Measurements from ENCODE around the gene CDH23.

CDH23 gene

GRCh38 chr10:71483135-71483534 lies 86.4 kb downstream of the CDH23 start:
- no peaks in the 10 kb centered on the region for H3K36me3 ChIP-seq (ENCODE audit: control insufficient read depth, insufficient read depth, low read length)
- no peak overlapping the region for H3K4me3 ChIP-seq (replicated peaks; ENCODE audit: low read depth, low read length)
- H3K27me3 ChIP-seq (replicated peaks; ENCODE audit: control insufficient read depth, insufficient read depth, low read length), result peaks cover 5% of the 10 kb centered on the region
- DNase-seq (ENCODE audit: extremely low read depth, insufficient read length), result no peak
- no peak for TF ChIP-seq CTCF (IDR thresholded peaks at IDR 0.05; ENCODE audit: insufficient read depth, low read length, poor library complexity, severe bottlenecking)

GRCh38 chr10:71483885-71484751 lies 87.4 kb downstream of the CDH23 start:
- H3K36me3 ChIP-seq (ENCODE audit: control insufficient read depth, insufficient read depth, low read length), result no peaks in the 10 kb centered on the region
- no peak for TF ChIP-seq CTCF (IDR thresholded peaks at IDR 0.05; ENCODE audit: insufficient read depth, low read length, poor library complexity, severe bottlenecking)
- DNase-seq (ENCODE audit: extremely low read depth, insufficient read length), result no peak
- no peak overlapping the region for H3K4me3 ChIP-seq (replicated peaks; ENCODE audit: low read depth, low read length)
- peaks cover 5% of the 10 kb centered on the region for H3K27me3 ChIP-seq (replicated peaks; ENCODE audit: control insufficient read depth, insufficient read depth, low read length)

DNA sequence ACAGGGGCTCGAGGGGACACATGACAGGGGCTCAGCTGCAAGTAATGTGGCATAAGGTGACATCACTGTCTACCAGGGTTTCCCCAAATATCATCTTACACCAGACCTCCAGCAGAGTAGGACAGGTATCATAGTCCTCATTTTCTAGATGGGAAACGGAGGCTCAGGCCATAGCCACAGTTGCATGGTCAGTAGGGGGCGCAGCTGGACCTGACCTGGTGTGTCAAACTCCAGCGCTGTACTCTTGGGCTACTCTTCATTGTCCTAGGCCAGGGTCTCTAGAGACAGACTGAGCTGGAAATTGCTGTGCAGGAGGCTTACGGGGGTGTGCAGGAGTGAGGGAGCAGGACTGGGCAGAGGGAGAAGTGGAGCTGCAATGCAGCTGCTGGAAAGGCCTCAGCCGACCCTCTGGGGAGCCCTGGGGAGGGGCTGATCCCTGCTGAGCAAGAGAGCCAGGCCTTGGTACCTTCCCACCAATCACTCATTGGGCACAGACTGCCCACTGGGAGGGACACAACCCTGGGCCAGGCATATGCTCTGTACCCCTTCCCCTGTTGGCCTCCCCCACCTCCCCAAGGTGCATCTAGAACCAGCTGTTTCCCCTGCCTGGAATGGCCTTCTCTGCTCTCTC lies 89.9 kb downstream of the CDH23 start:
- peak; percentile 80 for TF ChIP-seq CTCF (IDR thresholded peaks at IDR 0.05; ENCODE audit: insufficient read depth, low read length, poor library complexity, severe bottlenecking)
- no peaks in the 10 kb centered on the region; the same call in none of the 2 replicates for H3K27me3 ChIP-seq (replicated peaks; ENCODE audit: control insufficient read depth, insufficient read depth, low read length)
- no peaks in the 10 kb centered on the region for H3K36me3 ChIP-seq (ENCODE audit: control insufficient read depth, insufficient read depth, low read length)
- no peak overlapping the region for H3K4me3 ChIP-seq (replicated peaks; ENCODE audit: low read depth, low read length)
- no peak for DNase-seq (ENCODE audit: extremely low read depth, insufficient read length)

DNA sequence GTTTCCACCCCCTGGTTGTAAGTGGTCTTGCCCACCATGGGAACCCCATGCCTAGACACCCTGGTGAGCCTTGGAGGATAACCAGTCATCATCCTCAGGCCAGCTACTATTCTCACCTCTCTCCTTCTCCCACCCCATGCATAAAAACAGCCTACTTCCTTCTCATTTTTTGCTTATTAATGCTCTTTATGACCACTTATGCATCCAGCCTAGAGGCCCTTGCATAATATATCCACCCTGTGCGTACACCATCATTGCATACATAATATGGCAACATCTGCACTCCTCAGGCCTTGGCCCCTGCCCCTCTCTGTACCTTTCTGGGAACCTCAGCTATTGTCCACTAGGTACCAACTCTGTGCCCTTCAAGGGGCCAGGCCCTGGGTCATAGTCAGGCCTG lies 91.0 kb downstream of the CDH23 start:
- Histone ChIP-seq H3K27me3 (replicated peaks; ENCODE audit: control insufficient read depth, insufficient read depth, low read length) (no peaks in the 10 kb centered on the region; the same call in none of the 2 replicates), H3K4me3 (replicated peaks; ENCODE audit: low read depth, low read length) (no peak overlapping the region), H3K36me3 (ENCODE audit: control insufficient read depth, insufficient read depth, low read length) (no peaks in the 10 kb centered on the region)
- DNase-seq (ENCODE audit: extremely low read depth, insufficient read length), result no peak
- no peak for TF ChIP-seq CTCF (IDR thresholded peaks at IDR 0.05; ENCODE audit: insufficient read depth, low read length, poor library complexity, severe bottlenecking)

GRCh38 chr10:71489077-71489476 lies 92.4 kb downstream of the CDH23 start:
- no peak for TF ChIP-seq CTCF (IDR thresholded peaks at IDR 0.05; ENCODE audit: insufficient read depth, low read length, poor library complexity, severe bottlenecking)
- Histone ChIP-seq H3K4me3 (replicated peaks; ENCODE audit: low read depth, low read length) (no peak overlapping the region), H3K36me3 (ENCODE audit: control insufficient read depth, insufficient read depth, low read length) (no peaks in the 10 kb centered on the region), H3K27me3 (replicated peaks; ENCODE audit: control insufficient read depth, insufficient read depth, low read length) (no peaks in the 10 kb centered on the region; the same call in 1 of the 2 replicates)
- DNase-seq (ENCODE audit: extremely low read depth, insufficient read length), result no peak
